ENCODE results near the gene CCM2L. TPM values are rescaled to one million over a fixed set of nuclear protein-coding genes. Genes with fewer than 3 reads are reported as not detected.
"Not testable (repeated sequence)": the region's sequence is repeated elsewhere in the genome, so short reads cannot be mapped to it uniquely, and the experiment has no call there.

CCM2L gene
- total RNA-seq, 1 donor from 2014 or later, result 31.1 TPM

- peak; percentile 88 for DNase-seq
Observed at GRCh38 chr20:32031007-32031958, 21.0 kb downstream of the CCM2L start.

DNA sequence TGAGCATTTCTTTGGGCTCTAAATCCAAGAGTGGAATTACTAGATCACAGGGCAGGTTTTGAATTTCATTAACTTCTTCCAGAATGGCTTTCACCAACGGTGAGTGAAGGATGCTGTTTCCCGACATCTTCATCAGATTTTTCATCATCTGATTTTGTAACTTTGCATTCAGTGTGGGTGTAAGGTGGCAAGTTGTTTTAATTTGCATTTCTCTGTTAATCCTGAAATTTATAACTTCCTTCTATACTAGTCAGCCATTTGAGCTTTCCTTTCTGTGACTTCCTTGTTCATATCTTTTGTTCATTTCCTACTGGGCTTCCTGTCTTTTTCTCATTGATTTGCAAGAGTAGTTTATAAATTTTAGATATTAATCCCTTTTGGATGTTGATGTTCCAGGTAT is 23.1 kb downstream of the CCM2L start:
- no peak for DNase-seq

GRCh38 chr20:32033721-32034120 is 23.5 kb downstream of the CCM2L start:
- DNase-seq, result not testable (repeated sequence)

- DNase-seq, result peak; percentile 25
Observed at GRCh38 chr20:32034581-32035425, 24.6 kb downstream of the CCM2L start.

DNA sequence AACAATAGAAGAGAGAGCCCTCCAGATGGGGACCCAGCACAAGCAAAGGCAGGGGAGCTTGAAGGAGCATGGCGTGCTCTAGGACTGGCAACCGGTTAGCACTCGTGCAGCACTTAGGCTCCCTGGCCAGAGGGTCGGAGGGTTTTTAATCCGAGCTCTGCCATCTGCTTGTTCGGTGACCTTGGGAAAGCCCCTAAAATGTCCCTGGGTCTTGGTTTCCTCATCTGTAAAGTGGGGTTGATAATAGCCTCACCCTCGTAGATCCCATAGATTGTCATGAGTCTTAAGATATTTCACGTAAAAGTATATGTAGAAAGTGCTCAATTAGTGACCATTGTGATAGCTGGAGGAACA is 25.2 kb downstream of the CCM2L start:
- DNase-seq, result no peak

DNA sequence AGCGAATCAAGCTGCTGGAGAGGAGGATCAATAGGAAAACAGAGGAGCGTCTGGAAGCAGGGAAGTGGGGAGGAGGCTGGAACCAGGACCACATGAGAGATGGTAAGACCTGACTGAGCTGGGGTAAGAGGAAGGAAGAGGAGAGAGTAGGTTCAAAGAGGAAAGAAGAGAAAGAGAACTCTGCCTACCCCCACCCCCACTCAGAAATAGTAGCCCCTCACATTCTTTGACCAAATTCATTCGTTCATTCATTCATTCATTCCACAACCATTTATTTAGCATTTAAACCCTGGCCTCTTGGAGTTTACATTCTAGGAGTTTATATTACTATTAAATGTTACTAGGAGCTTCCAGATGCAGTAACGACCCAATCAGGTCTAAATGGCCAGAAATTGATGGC is 26.0 kb downstream of the CCM2L start:
- DNase-seq, result no peak

GRCh38 chr20:32036716-32037485 is 26.7 kb downstream of the CCM2L start:
- no peak for DNase-seq

- DNase-seq, result no peak
Observed at GRCh38 chr20:32037929-32038328, 27.7 kb downstream of the CCM2L start.

DNA sequence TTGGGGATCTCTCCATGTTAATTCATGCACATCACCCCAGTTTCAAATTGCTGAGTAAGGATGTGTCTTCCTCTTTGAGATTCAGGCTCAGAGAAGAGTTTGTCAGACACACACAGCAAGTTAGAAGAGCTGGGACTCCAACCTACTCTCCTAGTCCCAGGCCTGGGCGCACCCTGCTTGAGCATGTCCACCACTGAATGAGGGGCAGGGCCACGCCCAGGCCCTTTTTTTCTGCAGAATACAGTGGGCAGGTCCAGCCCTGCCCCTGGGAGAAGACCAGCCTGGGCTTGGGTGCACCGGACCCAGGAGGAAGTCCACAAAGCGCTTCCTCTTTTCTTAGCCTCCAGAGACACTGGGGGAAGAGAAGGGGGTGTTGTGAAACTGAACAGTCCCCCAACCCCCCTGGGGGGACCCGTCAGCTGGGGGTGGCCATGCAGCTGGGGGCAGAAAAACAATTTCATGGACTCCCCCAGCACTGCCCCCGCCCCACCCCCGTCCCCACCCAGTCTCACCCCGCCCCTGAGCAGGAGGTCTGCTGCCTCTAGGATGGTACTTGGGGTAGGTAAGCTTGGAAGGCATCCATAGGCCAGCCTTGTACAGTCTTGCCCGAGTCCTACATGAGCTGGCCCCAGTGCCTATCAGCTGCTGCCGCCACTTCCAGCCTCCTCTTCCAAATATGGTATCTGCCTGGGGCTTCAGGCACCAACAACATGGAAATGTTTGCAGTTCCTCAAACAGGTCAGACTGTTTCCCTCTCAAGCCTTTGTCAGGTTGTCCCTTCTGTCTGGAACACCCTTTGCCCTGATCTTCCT is 30.1 kb downstream of the CCM2L start:
- no peak for DNase-seq

GRCh38 chr20:32045999-32046398 is 35.8 kb downstream of the CCM2L start:
- DNase-seq, result no peak

DNA sequence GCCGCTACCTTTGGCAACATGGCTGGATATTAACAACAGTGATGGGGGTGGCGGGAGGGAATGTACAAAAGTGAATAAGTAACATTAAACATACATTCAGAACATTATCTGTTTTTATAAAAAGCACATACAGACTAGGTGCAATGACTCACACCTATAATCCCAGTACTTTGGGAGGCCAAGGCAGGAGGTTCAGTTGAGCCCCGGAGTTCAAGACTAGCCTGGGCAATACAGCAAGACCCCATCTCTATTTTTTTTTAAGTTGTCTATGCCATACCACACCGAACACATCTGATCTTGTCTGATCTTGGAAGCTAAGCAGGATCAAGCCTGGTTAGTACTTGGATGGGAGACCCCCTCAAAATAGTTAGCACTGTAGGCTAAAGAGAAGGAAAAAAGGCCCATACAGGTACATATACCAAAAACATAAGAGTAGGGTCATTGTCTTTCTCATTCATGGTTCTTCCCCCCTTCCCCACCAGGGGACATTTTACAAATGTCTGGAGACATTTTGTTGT is 40.1 kb downstream of the CCM2L start:
- no peak for DNase-seq

- no peak for DNase-seq
Observed at GRCh38 chr20:32050851-32051556, 40.8 kb downstream of the CCM2L start.

GRCh38 chr20:32051720-32052089 is 41.5 kb downstream of the CCM2L start:
- no peak for DNase-seq

GRCh38 chr20:32052090-32052777 is 42.0 kb downstream of the CCM2L start, which contains the start of gene HCK:
Gene HCK, plus strand, starts transcription at chr20:32052242.
- no peak for DNase-seq

DNA sequence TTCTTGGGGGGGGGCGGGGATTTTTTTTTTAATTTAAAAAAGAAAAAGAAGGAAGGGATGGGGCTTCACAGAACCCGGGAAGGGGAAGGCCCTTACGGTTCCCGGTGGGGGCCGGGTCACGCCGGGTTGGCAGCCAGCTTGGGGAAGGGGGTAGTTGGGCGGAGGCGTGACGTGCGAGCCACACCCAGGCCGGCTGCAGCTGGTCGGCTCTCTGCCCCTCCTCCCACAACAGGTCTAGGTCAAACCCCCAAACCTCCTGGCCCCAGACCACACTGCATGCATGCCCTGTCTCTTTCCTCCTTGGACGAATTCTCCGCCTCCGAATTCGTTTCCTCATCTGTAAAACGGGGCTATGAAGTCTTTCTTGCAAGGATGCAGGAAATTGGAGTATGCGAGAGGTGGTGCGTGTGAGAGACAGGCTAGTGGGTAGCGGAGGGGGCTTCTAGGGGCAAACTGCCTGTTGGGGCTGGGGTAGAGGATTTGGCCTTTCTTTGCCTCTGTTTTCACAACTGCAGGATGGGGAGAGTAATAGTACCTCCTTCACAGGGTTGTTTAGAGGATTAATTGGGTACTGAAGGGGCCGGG is 42.6 kb downstream of the CCM2L start:
- DNase-seq, result no peak

DNA sequence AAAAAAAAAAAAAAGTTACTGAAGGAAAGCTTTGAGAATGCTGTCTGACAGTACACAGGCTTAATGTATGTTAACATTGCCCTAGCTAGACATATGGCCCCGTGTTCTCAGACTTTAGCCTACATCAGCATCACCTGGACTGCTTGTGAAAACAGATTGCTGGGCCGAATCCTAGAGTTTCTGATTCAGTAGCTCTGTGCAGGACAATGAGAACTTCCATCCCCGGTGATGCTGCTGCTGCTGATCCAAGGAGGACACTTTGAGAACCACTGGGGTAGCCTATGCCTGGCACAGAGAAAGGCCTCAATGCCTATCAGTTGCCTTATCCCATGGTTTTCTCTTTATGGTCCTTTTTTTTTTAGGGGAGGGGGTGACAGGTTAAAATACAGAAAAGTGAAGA is 43.4 kb downstream of the CCM2L start:
- no peak for DNase-seq

- no peak for DNase-seq
Observed at GRCh38 chr20:32056708-32057483, 46.7 kb downstream of the CCM2L start.

GRCh38 chr20:32057656-32058184 is 47.5 kb downstream of the CCM2L start:
- no peak for DNase-seq

- DNase-seq, result no peak
Observed at GRCh38 chr20:32059189-32059588, 49.0 kb downstream of the CCM2L start.

Data from dermis blood vessel endothelial cell (primary cell).